Gastroesophageal sphincter (tissue), 3 donors: ENCODE results near the gene MOB3A.

Experiments
- CTCF ChIP-seq, 4 experiments: fragments of 200-600 bp in 2 of 4; fragments of 450-650 bp in 2 of 4; sonication (generic) in 1 of 4; IDR thresholded peaks; one replicate each; pipeline ENCODE4 v1.5.1; 2017 to 2019; ENCODE audit warnings: antibody characterized with exemption in 4 of 4, mild to moderate bottlenecking in 2 of 4, moderate library complexity in 2 of 4
- POLR2A ChIP-seq, 2 donors: fragments of 450-650 bp; IDR thresholded peaks; one replicate each; pipeline ENCODE4 v1.6.1; 2017; ENCODE audit warnings: antibody characterized with exemption in 2 of 2, mild to moderate bottlenecking in 2 of 2, moderate library complexity in 1 of 2

- TF ChIP-seq CTCF (IDR thresholded peaks at IDR 0.05) (no peak), POLR2A (IDR thresholded peaks at IDR 0.05) (no peak)
These were observed 19.6 kb downstream of the MOB3A start for GRCh38 chr19:2076526-2076944.
